Transverse colon (tissue), 4 donors: ENCODE data around the gene CHPT1. TPM values are rescaled to one million over a fixed set of nuclear protein-coding genes. Genes with fewer than 3 reads are reported as not detected.

ENCODE experiments used
- DNase-seq: peaks from one replicate; pipeline ENCODE4 v3.0.0-alpha.2; 2019
- H3K27ac ChIP-seq, 4 donors: fragments of 200-600 bp; sonication (generic); 2 replicates each; pipeline ENCODE4 v1.5.1; 2016 to 2018; ENCODE audit warnings: inconsistent platforms in 4 of 4
- H3K27me3 ChIP-seq: fragments of 200-600 bp; sonication (generic); 2 replicates; pipeline ENCODE4 v1.5.1; 2017; ENCODE audit warnings: inconsistent platforms
- H3K36me3 ChIP-seq, 4 donors: fragments of 200-600 bp; sonication (generic); 2 replicates each; pipeline ENCODE4 v1.5.1; 2017 to 2019; ENCODE audit warnings: inconsistent platforms in 4 of 4
- H3K4me1 ChIP-seq, 4 donors: fragments of 200-600 bp; sonication (generic); 2 replicates each; pipeline ENCODE4 v1.5.1; 2017 to 2020; ENCODE audit warnings: inconsistent platforms in 4 of 4
- H3K4me3 ChIP-seq, 4 donors: fragments of 200-600 bp; sonication (generic); 1 replicate in 1 of 4; 2 replicates in 3 of 4; pipeline versions ENCODE4 v1.5.1 to v1.6.1; 2017 to 2019; ENCODE audit warnings: inconsistent platforms in 4 of 4
- H3K9me3 ChIP-seq, 2 donors: fragments of 200-600 bp; sonication (generic); 2 replicates each; pipeline ENCODE4 v1.5.1; 2017 to 2019; ENCODE audit warnings: inconsistent platforms in 2 of 2
- CTCF ChIP-seq, 5 experiments: fragments of 200-600 bp in 3 of 5; fragments of 450-650 bp in 2 of 5; sonication (generic) in 3 of 5; IDR thresholded peaks; 1 replicate in 2 of 5; 2 replicates in 3 of 5; pipeline ENCODE4 v1.5.1; 2016 to 2017; ENCODE audit warnings: antibody characterized with exemption in 5 of 5, inconsistent platforms in 3 of 5, mild to moderate bottlenecking in 2 of 5, moderate library complexity in 1 of 5
- EP300 ChIP-seq: sonication (generic); formaldehyde crosslinking; IDR thresholded peaks from one replicate; pipeline ENCODE4 v1.6.1; 2017; ENCODE audit warnings: antibody characterized with exemption, low read depth
- POLR2A ChIP-seq: fragments of 450-650 bp; IDR thresholded peaks from one replicate; pipeline ENCODE4 v1.6.1; 2016; ENCODE audit warnings: antibody characterized with exemption, mild to moderate bottlenecking, moderate library complexity
- POLR2AphosphoS5 ChIP-seq, 3 donors: sonication (generic); formaldehyde crosslinking; IDR thresholded peaks; one replicate each; pipeline ENCODE4 v1.6.1; 2016; ENCODE audit warnings: antibody characterized with exemption in 3 of 3
- WGBS, 2 donors: methylation state at CpG; one replicate each; pipeline ENCODE4 v1.1.5; 2018; ENCODE audit warnings: low coverage in 1 of 2; 5-methylcytosine and 5-hydroxymethylcytosine counted together
- in situ Hi-C, 4 donors: fragments of 200-750 bp; cut with MboI; loops; one replicate each; pipeline versions ENCODE4 v1.15.0 to v1.15.1; 2017; ENCODE audit warnings: low sequenced_read_pairs in 3 of 4, low pct_ligation_motif_present in 1 of 4, low pct_unique_long_range_greater_than_20kb in 1 of 4
- intact Hi-C: fragments of 100-400 bp; cut with DNase I; formaldehyde crosslinking; loops from one replicate; pipeline ENCODE4 v1.15.1; 2023; ENCODE audit warnings: low total_unique reads
- total RNA-seq, 4 donors: library from RNA; depleted of rRNA; stranded (reverse); fragments of >200 nt; gene quantifications; one replicate each; pipeline ENCODE4 v1.1.0, GENCODE V29; 2016

Gene CHPT1
- total RNA-seq, 4 donors from 2014 or later, result 114 to 215 (median 138) TPM

- DNase-seq, result no peak
- Histone ChIP-seq H3K4me1 (peaks cover 0 to 13% (median 3%) of the 10 kb centered on the region in 4 donors), H3K9me3 (no peaks in the 10 kb centered on the region), H3K27me3 (no peaks in the 10 kb centered on the region), H3K27ac (no peak overlapping the region), H3K4me3 (no peak overlapping the region), H3K36me3 (no peaks in the 10 kb centered on the region)
- in situ Hi-C loops (no loop called here), intact Hi-C loops (no loop called here)
- TF ChIP-seq POLR2A (no peak), CTCF (IDR thresholded peaks at IDR 0.05) (no peak), EP300 (no peak), POLR2AphosphoS5 (IDR thresholded peaks at IDR 0.05) (no peak)
- 88% methylated on average over 6 of the region's 6 CpGs for WGBS, 2 donors
These were observed 34.1 kb upstream of the CHPT1 start for GRCh38 chr12:101663298-101663697.

- H3K4me1 ChIP-seq, result peaks cover 0 to 13% (median 3%) of the 10 kb centered on the region in 4 donors
- intact Hi-C loops (no loop called here), in situ Hi-C loops (no loop called here)
- H3K27ac ChIP-seq, result no peak overlapping the region
- TF ChIP-seq POLR2A, result no peak
- TF ChIP-seq EP300, result no peak
- no peak for TF ChIP-seq POLR2AphosphoS5 (IDR thresholded peaks at IDR 0.05)
- no peak for TF ChIP-seq CTCF (IDR thresholded peaks at IDR 0.05)
- H3K4me3 ChIP-seq, result no peak overlapping the region
- H3K36me3 ChIP-seq, result no peaks in the 10 kb centered on the region
- H3K9me3 ChIP-seq, result no peaks in the 10 kb centered on the region
- WGBS, 2 donors, result 81 to 89% methylated on average over 7 of the region's 7 CpGs
- no peak for DNase-seq
- no peaks in the 10 kb centered on the region for H3K27me3 ChIP-seq
These were observed 32.4 kb upstream of the CHPT1 start for GRCh38 chr12:101664992-101665391.

- no peak for DNase-seq
- no peaks in the 10 kb centered on the region for H3K9me3 ChIP-seq
- in situ Hi-C loops, result no loop called here
- H3K4me1 ChIP-seq, result peaks cover 0 to 23% (median 9%) of the 10 kb centered on the region in 4 donors
- 86% methylated on average over 7 of the region's 7 CpGs; no CpG with 5 or more reads in 1 of the 2 donors for WGBS, 2 donors
- H3K27ac ChIP-seq, result no peak overlapping the region
- H3K4me3 ChIP-seq, result no peak overlapping the region
- TF ChIP-seq EP300 (no peak), CTCF (IDR thresholded peaks at IDR 0.05) (no peak), POLR2A (no peak), POLR2AphosphoS5 (IDR thresholded peaks at IDR 0.05) (no peak)
- H3K27me3 ChIP-seq, result no peaks in the 10 kb centered on the region
- H3K36me3 ChIP-seq, result no peaks in the 10 kb centered on the region
- intact Hi-C loops, result no loop called here
These were observed 31.2 kb upstream of the CHPT1 start for GRCh38 chr12:101666052-101666728.

GRCh38 chr12:101667591-101667990 is 29.8 kb upstream of the CHPT1 start:
- H3K27me3 ChIP-seq, result no peaks in the 10 kb centered on the region
- H3K27ac ChIP-seq, result no peak overlapping the region
- DNase-seq, result no peak
- no peaks in the 10 kb centered on the region for H3K36me3 ChIP-seq
- TF ChIP-seq POLR2AphosphoS5 (IDR thresholded peaks at IDR 0.05) (no peak), POLR2A (no peak), EP300 (no peak), CTCF (IDR thresholded peaks at IDR 0.05) (no peak)
- peaks cover 0 to 36% (median 17%) of the 10 kb centered on the region in 4 donors for H3K4me1 ChIP-seq
- no peak overlapping the region for H3K4me3 ChIP-seq
- intact Hi-C loops (no loop called here), in situ Hi-C loops (no loop called here)
- no peaks in the 10 kb centered on the region for H3K9me3 ChIP-seq
- WGBS, 2 donors, result 35 to 57% methylated on average over 5 of the region's 5 CpGs
